Esophagus muscularis mucosa (tissue), 3 donors: ENCODE results near the gene FAT1.

Experiments
- CTCF ChIP-seq, 3 experiments: fragments of 200-600 bp in 2 of 3; fragments of 450-650 bp in 1 of 3; sonication (generic) in 2 of 3; IDR thresholded peaks; one replicate each; pipeline ENCODE4 v1.5.1; 2017 to 2019; ENCODE audit warnings: antibody characterized with exemption in 3 of 3, mild to moderate bottlenecking in 2 of 3, moderate library complexity in 1 of 3
- POLR2A ChIP-seq: fragments of 450-650 bp; IDR thresholded peaks from one replicate; pipeline ENCODE4 v1.6.1; 2017; ENCODE audit warnings: antibody characterized with exemption, moderate library complexity, mild to moderate bottlenecking, low read depth
- POLR2AphosphoS5 ChIP-seq, 2 donors: sonication (generic); formaldehyde crosslinking; IDR thresholded peaks; one replicate each; pipeline ENCODE4 v1.6.1; 2017; ENCODE audit warnings: antibody characterized with exemption in 2 of 2

- no peak for TF ChIP-seq POLR2AphosphoS5 (IDR thresholded peaks at IDR 0.05)
- TF ChIP-seq CTCF (IDR thresholded peaks at IDR 0.05) = no peak
- TF ChIP-seq POLR2A = no peak
Measured at GRCh38 chr4:186563761-186564160, 159.9 kb downstream of the FAT1 start.
